Measurements from ENCODE around the gene LRRC61.

LRRC61 gene

GRCh38 chr7:150357771-150358427 lies 34.7 kb downstream of the LRRC61 start:
- Histone ChIP-seq H3K27me3 (no peaks in the 10 kb centered on the region), H3K4me1 (peaks cover 0 to 12% (median 2%) of the 10 kb centered on the region in 4 donors), H3K9me3 (no peaks in the 10 kb centered on the region), H3K36me3 (no peaks in the 10 kb centered on the region), H3K4me3 (no peak overlapping the region), H3K27ac (no peak overlapping the region)
- DNase-seq: peak in 1 of 2 donors; percentile 23
- TF ChIP-seq CTCF (IDR thresholded peaks at IDR 0.05): no peak
- intact Hi-C loops (cut with DNase I; ENCODE audit: low total_unique reads): no loop called here

- Histone ChIP-seq H3K4me3 (no peak overlapping the region), H3K36me3 (no peaks in the 10 kb centered on the region), H3K9me3 (no peaks in the 10 kb centered on the region), H3K27ac (no peak overlapping the region), H3K4me1 (peaks cover 0 to 12% (median 2%) of the 10 kb centered on the region in 4 donors), H3K27me3 (no peaks in the 10 kb centered on the region)
- DNase-seq: peak in 1 of 2 donors; percentile 2
- TF ChIP-seq CTCF (IDR thresholded peaks at IDR 0.05): no peak
- intact Hi-C loops (cut with DNase I; ENCODE audit: low total_unique reads): no loop called here
Measured at GRCh38 chr7:150358433-150358832, 35.3 kb downstream of the LRRC61 start.

GRCh38 chr7:150358988-150359621 lies 36.0 kb downstream of the LRRC61 start:
- Histone ChIP-seq H3K4me1 (peaks cover 0 to 12% (median 2%) of the 10 kb centered on the region in 4 donors), H3K4me3 (no peak overlapping the region), H3K27me3 (no peaks in the 10 kb centered on the region), H3K27ac (no peak overlapping the region), H3K36me3 (no peaks in the 10 kb centered on the region), H3K9me3 (no peaks in the 10 kb centered on the region)
- peak in 1 of 2 donors; percentile 7 for DNase-seq
- no peak for TF ChIP-seq CTCF (IDR thresholded peaks at IDR 0.05)
- intact Hi-C loops (cut with DNase I; ENCODE audit: low total_unique reads): no loop called here

- no peak for DNase-seq
- intact Hi-C loops (cut with DNase I; ENCODE audit: low total_unique reads): no loop called here
Measured at GRCh38 chr7:150359622-150360362, 36.6 kb downstream of the LRRC61 start.

More at GRCh38 chr7:150359622-150360362, 36.6 kb downstream of the LRRC61 start:
- H3K36me3 ChIP-seq: no peaks in the 10 kb centered on the region
- H3K4me3 ChIP-seq: no peak overlapping the region
- no peaks in the 10 kb centered on the region for H3K27me3 ChIP-seq
- no peak for TF ChIP-seq CTCF (IDR thresholded peaks at IDR 0.05)
- H3K4me1 ChIP-seq: peaks cover 0 to 9% (median 2%) of the 10 kb centered on the region in 4 donors
- no peaks in the 10 kb centered on the region for H3K9me3 ChIP-seq
- H3K27ac ChIP-seq: no peak overlapping the region

Data from tibial artery (tissue), 4 donors.